22Rv1 (cell line): ENCODE results near the gene ACSBG1.

Experiments used
- ZFX ChIP-seq: fragments of 450-650 bp; IDR thresholded peaks from 2 replicates; pipeline ENCODE4 v1.6.1; 2017; ENCODE audit warnings: antibody characterized with exemption, borderline replicate concordance
- TF ChIP-seq, protein P1 (sequence below): fragments of 450-650 bp; IDR thresholded peaks from 2 replicates; pipeline ENCODE4 v1.5.1; 2017; ENCODE audit warnings: mild to moderate bottlenecking

DNA sequence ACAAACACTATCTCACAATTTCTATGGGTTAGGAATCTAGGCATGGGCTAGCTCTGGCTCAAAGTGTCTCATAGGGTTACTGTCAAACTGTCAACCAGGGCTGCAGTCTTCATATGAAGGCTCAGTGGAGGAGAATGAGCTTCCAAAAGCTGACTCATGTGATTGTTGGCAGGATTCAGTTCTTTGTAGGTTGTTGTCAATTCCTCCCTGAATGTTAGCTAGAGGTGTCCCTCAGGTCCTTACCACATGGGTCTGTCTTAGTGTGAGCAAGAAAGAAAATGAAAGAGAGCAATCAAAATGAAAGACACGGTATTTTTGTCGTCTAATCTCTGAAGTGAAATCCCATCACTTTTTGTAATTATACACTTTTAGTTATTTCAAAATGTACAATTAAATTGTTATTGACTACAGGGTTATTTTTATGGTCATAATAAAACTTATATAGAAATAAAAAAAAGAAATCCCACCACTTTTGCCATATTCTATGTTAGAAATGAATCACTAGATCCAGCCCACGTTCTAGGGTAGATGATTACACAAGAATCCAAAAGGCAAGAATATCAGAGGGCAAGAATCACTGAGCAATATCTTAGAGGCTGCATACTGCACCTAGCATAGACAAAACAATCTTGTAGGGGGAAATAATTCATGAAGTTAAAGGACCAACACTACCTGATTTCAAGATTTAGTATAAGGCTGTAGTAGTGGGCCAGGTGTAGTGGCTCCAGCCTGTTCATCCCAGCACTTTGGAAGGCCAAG, 8.4 kb downstream of the ACSBG1 start:
- no peak for TF ChIP-seq ZFX
- TF ChIP-seq, protein P1, sequence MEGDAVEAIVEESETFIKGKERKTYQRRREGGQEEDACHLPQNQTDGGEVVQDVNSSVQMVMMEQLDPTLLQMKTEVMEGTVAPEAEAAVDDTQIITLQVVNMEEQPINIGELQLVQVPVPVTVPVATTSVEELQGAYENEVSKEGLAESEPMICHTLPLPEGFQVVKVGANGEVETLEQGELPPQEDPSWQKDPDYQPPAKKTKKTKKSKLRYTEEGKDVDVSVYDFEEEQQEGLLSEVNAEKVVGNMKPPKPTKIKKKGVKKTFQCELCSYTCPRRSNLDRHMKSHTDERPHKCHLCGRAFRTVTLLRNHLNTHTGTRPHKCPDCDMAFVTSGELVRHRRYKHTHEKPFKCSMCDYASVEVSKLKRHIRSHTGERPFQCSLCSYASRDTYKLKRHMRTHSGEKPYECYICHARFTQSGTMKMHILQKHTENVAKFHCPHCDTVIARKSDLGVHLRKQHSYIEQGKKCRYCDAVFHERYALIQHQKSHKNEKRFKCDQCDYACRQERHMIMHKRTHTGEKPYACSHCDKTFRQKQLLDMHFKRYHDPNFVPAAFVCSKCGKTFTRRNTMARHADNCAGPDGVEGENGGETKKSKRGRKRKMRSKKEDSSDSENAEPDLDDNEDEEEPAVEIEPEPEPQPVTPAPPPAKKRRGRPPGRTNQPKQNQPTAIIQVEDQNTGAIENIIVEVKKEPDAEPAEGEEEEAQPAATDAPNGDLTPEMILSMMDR, result no peak
